ENCODE data around the gene DNAJB8.

The DNAJB8 gene

GRCh38 chr3:128483657-128484403 lies 17.1 kb upstream of the DNAJB8 start:
- TF ChIP-seq, protein P1, sequence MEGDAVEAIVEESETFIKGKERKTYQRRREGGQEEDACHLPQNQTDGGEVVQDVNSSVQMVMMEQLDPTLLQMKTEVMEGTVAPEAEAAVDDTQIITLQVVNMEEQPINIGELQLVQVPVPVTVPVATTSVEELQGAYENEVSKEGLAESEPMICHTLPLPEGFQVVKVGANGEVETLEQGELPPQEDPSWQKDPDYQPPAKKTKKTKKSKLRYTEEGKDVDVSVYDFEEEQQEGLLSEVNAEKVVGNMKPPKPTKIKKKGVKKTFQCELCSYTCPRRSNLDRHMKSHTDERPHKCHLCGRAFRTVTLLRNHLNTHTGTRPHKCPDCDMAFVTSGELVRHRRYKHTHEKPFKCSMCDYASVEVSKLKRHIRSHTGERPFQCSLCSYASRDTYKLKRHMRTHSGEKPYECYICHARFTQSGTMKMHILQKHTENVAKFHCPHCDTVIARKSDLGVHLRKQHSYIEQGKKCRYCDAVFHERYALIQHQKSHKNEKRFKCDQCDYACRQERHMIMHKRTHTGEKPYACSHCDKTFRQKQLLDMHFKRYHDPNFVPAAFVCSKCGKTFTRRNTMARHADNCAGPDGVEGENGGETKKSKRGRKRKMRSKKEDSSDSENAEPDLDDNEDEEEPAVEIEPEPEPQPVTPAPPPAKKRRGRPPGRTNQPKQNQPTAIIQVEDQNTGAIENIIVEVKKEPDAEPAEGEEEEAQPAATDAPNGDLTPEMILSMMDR (IDR thresholded peaks at IDR 0.05; ENCODE audit: low read depth, low read length, poor library complexity, severe bottlenecking) = no peak
- no peak for TF ChIP-seq EZH2phosphoT487 (IDR thresholded peaks at IDR 0.05; ENCODE audit: borderline replicate concordance, low read length)
- Histone ChIP-seq H3K79me2 (ENCODE audit: control insufficient read depth, low read length) (no peaks in the 10 kb centered on the region), H3K27ac (ENCODE audit: low read depth, low read length) (no peak overlapping the region), H3K27me3 (ENCODE audit: control insufficient read depth, low read length) (peaks cover 62% of the 10 kb centered on the region), H3K4me2 (ENCODE audit: low read length) (no peak overlapping the region), H3K4me3 (ENCODE audit: low read length) (no peak overlapping the region), H3K9me2 (replicated peaks; ENCODE audit: control insufficient read depth, low read length) (no peaks in the 10 kb centered on the region), H4K20me1 (ENCODE audit: control insufficient read depth, insufficient read depth, low read depth, low read length) (no peaks in the 10 kb centered on the region), H3K36me3 (ENCODE audit: control insufficient read depth, low read length) (no peaks in the 10 kb centered on the region), H3F3A (ENCODE audit: control insufficient read depth, insufficient read depth) (no peaks in the 10 kb centered on the region), H3K4me1 (ENCODE audit: control insufficient read depth, low read length) (no peaks in the 10 kb centered on the region), H3K9me3 (ENCODE audit: control insufficient read depth, insufficient read depth, low read length) (no peaks in the 10 kb centered on the region)

- Histone ChIP-seq H3F3A (ENCODE audit: control insufficient read depth, insufficient read depth) (no peaks in the 10 kb centered on the region), H4K20me1 (ENCODE audit: control insufficient read depth, insufficient read depth, low read depth, low read length) (no peaks in the 10 kb centered on the region), H3K4me2 (ENCODE audit: low read length) (no peak overlapping the region), H3K9me2 (replicated peaks; ENCODE audit: control insufficient read depth, low read length) (no peaks in the 10 kb centered on the region), H3K4me1 (ENCODE audit: control insufficient read depth, low read length) (no peaks in the 10 kb centered on the region), H3K36me3 (ENCODE audit: control insufficient read depth, low read length) (no peaks in the 10 kb centered on the region), H3K9me3 (ENCODE audit: control insufficient read depth, insufficient read depth, low read length) (no peaks in the 10 kb centered on the region), H3K79me2 (ENCODE audit: control insufficient read depth, low read length) (no peaks in the 10 kb centered on the region), H3K4me3 (ENCODE audit: low read length) (no peak overlapping the region), H3K27ac (ENCODE audit: low read depth, low read length) (no peak overlapping the region), H3K27me3 (ENCODE audit: control insufficient read depth, low read length) (peaks cover 53% of the 10 kb centered on the region)
- TF ChIP-seq, protein P1 (IDR thresholded peaks at IDR 0.05; ENCODE audit: low read depth, low read length, poor library complexity, severe bottlenecking) = no peak
- no peak for TF ChIP-seq EZH2phosphoT487 (IDR thresholded peaks at IDR 0.05; ENCODE audit: borderline replicate concordance, low read length)
These were observed 16.3 kb upstream of the DNAJB8 start for GRCh38 chr3:128482666-128483656.

- Histone ChIP-seq H3K4me2 (ENCODE audit: low read length) (no peak overlapping the region), H3K4me1 (ENCODE audit: control insufficient read depth, low read length) (no peaks in the 10 kb centered on the region), H3K36me3 (ENCODE audit: control insufficient read depth, low read length) (no peaks in the 10 kb centered on the region), H3K9me2 (replicated peaks; ENCODE audit: control insufficient read depth, low read length) (no peaks in the 10 kb centered on the region), H3F3A (ENCODE audit: control insufficient read depth, insufficient read depth) (no peaks in the 10 kb centered on the region), H4K20me1 (ENCODE audit: control insufficient read depth, insufficient read depth, low read depth, low read length) (no peaks in the 10 kb centered on the region), H3K9me3 (ENCODE audit: control insufficient read depth, insufficient read depth, low read length) (no peaks in the 10 kb centered on the region), H3K4me3 (ENCODE audit: low read length) (no peak overlapping the region), H3K27ac (ENCODE audit: low read depth, low read length) (no peak overlapping the region), H3K79me2 (ENCODE audit: control insufficient read depth, low read length) (no peaks in the 10 kb centered on the region), H3K27me3 (ENCODE audit: control insufficient read depth, low read length) (peaks cover 45% of the 10 kb centered on the region)
- TF ChIP-seq, protein P1 (IDR thresholded peaks at IDR 0.05; ENCODE audit: low read depth, low read length, poor library complexity, severe bottlenecking) = no peak
These were observed 15.5 kb upstream of the DNAJB8 start for GRCh38 chr3:128482175-128482574.
